Measurements from ENCODE around the gene SUSD6.

DNA sequence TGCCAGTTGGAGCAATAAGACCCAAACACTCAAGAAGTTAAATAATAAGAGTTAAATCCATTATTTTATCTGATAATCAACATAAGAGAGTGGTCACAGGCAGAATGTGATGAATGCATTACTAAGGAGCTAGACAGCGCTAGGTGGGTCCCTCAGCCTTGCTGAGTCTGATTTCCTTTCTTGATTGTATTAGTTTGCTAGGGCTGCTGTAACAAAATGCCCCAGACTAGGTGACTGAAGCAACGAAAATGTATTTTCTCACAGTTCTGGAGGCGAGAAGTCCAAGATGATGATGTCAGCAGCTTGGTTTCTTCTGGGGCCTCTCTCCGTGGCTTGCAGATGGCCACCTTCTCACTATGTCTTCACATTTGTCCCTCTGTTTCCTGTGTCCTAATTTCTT is 28.6 kb upstream of the SUSD6 start:
- TF ChIP-seq, protein P1, sequence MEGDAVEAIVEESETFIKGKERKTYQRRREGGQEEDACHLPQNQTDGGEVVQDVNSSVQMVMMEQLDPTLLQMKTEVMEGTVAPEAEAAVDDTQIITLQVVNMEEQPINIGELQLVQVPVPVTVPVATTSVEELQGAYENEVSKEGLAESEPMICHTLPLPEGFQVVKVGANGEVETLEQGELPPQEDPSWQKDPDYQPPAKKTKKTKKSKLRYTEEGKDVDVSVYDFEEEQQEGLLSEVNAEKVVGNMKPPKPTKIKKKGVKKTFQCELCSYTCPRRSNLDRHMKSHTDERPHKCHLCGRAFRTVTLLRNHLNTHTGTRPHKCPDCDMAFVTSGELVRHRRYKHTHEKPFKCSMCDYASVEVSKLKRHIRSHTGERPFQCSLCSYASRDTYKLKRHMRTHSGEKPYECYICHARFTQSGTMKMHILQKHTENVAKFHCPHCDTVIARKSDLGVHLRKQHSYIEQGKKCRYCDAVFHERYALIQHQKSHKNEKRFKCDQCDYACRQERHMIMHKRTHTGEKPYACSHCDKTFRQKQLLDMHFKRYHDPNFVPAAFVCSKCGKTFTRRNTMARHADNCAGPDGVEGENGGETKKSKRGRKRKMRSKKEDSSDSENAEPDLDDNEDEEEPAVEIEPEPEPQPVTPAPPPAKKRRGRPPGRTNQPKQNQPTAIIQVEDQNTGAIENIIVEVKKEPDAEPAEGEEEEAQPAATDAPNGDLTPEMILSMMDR (IDR thresholded peaks at IDR 0.05) = no peak
- no peak for TF ChIP-seq POLR2A (IDR thresholded peaks at IDR 0.05)

All from prostate gland (tissue), 2 donors.